Measurements from ENCODE around the gene THAP3.

The THAP3 gene

GRCh38 chr1:6612641-6613360 is 11.9 kb upstream of the THAP3 start:
- no peak for DNase-seq (ENCODE audit: low read depth in 2 of 2)

DNA sequence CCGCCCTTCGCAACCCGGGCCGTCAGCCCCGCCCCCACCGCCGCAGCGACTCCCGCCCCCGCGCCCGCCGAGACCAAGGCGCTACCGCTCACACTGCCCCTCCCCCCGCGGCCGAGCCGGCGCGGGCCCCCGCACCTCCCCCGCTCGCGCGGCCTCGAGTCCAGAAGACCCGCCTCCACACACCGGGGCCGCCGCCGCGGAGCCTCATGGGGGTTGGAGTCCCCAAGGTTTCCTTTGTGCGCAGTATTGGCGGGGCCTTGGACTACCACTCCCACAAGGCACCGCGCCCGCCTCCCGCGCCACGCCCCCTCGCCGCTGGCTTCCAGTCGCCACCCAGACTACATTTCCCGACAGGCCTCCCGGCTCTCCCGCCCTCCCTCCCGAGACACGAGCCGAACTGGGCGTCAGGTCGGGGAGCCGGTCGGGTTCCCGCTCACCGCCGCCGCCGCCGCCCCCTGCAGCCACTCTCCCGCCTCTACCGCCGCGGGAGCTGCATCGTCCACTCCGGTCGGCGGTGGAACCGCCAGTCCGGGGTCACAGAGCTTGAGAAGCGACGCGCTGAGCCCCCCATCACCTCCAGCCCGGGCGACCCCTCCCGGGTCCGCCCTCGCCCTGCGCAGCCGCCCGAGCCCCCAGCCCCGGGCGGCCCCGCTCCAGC is 11.2 kb upstream of the THAP3 start, which contains the start of gene PHF13:
Gene PHF13 (plus strand): TSS at position 371 of the 658 bp plus-strand sequence. CDS start 336 bp downstream, outside the sequence.
- peak; percentile 99 for DNase-seq (ENCODE audit: low read depth in 2 of 2)

DNA sequence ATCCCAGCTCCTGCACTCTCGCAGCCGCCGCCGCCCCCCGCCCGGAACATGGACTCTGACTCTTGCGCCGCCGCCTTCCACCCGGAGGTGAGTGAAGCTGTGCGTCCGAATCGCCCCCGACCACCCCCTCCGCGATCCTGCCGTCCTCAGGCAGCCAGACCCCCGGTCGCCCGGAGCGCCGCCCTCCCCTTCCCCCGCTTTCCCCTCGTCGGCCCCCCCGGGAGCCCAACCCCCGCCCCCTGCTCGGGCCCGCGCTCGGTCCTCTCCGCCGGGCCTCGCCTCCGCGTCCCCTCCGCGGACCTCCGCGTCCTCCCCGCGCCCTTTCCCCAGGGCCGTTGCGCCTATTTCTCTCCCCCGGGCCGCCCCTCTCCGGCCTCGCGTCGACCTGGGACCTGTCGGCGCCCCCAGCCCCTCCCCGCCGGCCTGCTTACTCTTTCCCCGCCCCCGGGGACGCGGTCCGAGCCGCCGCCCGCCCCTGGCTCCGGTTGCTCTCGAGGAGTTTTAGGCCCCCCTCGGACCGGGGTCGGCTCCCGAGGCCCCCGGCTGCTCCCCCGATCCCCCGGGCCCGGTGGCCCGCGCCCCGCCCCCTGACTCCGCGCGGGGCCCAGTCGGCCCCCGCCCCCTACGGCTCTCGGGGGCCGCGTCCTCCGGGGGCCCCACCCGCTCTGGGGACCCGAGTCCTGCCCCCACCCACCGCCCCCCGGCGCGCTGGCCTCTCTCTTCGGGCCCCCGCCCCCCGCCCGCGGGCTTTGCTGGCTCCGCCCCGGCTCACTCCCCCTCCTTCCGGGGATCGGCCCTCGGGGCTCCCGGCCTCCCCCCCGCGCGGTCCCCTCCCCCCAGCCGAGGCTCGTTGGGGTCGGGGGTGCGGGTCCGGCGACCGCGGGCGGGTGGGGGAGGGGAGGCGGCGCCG is 10.4 kb upstream of the THAP3 start:
- DNase-seq (ENCODE audit: low read depth in 2 of 2), result peak in 1 of 2 donors; percentile 64

DNA sequence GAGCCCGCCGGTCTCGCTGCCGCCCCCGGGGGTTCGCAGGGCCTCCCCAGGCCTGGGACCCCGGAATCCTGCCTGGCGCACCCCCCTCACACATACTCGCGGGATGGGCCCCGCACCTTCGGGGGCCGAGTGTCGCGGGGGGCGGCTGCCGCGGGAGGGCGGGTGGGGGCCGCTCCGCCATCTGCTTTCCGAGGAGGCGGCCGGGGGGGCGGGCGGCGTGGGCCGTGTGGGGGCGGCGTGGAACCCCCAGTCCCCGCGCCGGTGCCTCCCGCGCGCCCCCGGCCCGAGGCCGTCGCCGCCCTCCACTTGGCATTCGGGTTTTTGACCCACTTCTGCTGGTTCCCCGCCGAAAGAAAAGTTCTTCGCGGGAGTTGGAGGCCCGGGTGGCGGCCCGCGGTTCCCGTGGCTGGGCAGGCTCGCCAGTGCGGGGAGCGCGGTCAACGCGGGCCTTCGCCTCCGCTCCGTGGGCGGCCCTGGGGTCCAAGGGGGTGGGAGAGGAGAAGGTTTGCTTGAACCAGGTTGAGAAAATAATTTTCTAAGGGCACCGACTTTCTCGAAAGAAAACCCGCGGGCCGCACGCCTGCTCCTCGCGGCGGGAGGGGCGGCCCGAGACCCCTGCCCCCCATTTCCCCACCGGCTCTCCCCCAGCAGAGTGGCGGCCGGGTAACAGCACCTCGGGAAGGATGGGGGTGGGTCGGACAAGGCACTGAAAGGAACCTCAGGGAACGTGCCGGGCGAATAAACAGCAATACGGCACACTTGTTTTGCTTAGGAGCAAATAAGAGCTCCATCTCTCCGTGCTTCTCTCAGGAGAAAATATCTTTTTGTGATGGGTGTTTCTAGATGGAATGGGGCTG is 9.5 kb upstream of the THAP3 start:
- DNase-seq (ENCODE audit: low read depth in 2 of 2), result no peak

GRCh38 chr1:6619045-6619444 is 5.6 kb upstream of the THAP3 start:
- DNase-seq (ENCODE audit: low read depth in 2 of 2), result no peak

DNA sequence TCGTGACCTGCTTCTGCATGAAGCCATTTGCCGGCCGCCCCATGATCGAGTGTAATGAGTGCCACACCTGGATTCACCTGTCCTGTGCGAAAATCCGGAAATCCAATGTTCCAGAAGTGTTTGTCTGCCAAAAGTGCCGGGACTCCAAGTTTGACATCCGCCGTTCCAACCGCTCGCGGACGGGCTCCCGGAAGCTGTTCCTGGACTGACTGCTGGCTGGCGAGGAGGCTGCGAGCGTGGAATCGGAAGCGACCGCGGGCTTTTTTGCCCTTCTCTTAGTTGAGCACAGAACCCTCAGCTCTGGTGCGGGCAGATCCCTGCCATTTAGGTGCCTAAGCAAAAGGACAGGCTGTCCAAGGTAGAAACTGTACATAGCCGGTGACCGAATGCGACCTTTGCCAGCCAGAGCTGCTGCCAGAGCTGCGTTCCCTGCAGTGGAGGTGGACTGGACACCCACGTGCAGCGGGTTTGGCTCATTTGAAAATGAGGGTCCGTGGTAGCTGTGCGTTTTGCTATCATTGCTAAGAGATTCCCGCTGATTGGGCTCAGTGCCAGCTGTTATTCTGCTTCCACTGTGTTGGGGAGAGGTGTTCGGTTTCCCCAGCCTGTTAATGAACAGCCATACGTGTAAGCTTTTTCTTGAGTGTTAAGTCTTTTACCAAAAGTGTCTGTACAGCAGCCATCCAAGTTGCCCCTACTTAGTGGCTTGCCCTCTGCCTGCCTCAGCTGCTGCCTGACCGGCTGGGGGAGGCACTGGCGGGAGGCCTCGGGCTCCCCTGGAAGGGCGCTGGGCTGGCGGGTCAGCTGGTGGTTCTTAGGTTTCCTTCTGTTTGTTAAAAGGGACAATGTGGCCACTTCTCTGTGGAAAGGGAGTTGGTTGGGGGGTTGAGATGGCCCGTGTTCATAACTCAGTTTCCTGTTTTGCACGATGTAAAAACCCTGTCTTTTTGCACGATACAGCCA is 3.0 kb upstream of the THAP3 start:
- no peak for DNase-seq (ENCODE audit: low read depth in 2 of 2)

- no peak for DNase-seq (ENCODE audit: low read depth in 2 of 2)
Observed at GRCh38 chr1:6622396-6623152, 2.1 kb upstream of the THAP3 start.

DNA sequence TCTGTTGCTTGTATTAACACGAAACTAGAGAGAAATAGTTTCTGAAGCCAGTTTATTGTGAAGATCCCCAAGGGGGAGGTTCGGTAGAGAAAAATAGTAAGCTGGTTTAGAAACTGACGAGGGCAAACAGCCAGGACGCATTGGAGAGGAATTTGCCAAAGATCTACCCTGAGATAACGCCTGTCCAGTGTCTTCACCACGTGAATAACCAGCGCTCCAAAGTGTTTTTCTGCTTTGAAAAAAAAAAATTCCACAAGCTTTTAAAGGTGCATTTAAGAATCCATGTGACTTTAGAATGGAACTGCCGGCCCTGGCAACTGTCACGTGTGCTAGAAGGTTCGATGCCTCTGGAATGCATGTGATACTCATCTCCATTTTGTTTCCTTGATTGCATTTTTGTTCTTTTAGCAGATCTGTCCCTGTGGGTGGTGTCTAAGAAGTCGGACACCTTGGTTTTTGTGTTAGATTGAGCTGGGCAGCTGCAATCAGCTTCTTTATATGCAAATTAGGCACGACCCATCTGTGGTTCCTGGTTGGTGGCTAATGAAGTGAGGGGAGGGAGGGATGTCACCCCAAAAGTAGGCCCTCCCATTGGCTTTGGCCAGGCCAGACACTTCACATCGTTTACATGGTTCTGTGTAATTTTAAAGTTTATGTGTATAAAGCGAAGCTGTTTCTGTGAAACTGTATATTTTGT is 1.3 kb upstream of the THAP3 start:
- DNase-seq (ENCODE audit: low read depth in 2 of 2), result no peak

GRCh38 chr1:6625584-6626149 is 999 bp downstream of the THAP3 start:
- DNase-seq (ENCODE audit: low read depth in 2 of 2), result no peak

- no peak for DNase-seq (ENCODE audit: low read depth in 2 of 2)
Observed at GRCh38 chr1:6627031-6627430, 2.4 kb downstream of the THAP3 start.

GRCh38 chr1:6627841-6628545 is 3.3 kb downstream of the THAP3 start:
- no peak for DNase-seq (ENCODE audit: low read depth in 2 of 2)

GRCh38 chr1:6628971-6629479 is 4.4 kb downstream of the THAP3 start:
- no peak for DNase-seq (ENCODE audit: low read depth in 2 of 2)

DNA sequence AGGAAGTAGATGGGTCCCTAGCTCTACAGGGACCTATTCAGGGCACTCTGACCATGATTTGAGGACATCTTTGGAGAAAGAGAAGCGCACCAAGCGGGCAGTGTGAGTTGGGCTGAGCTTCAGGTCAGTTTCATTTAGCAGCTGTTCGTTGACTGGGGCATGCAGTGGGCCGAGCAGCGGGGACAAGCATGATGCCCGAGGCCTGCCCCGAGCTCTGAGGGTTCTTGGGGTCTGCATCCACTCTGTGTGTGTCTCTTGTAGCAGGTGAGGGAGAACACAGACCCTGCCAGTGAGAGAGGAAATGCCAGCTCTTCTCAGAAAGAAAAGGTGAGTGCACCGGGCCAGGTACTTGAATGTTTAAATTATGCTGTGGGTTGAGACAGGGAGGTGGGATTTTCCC is 5.4 kb downstream of the THAP3 start:
- no peak for DNase-seq (ENCODE audit: low read depth in 2 of 2)

- no peak for DNase-seq (ENCODE audit: low read depth in 2 of 2)
Observed at GRCh38 chr1:6631058-6631457, 6.4 kb downstream of the THAP3 start.

DNA sequence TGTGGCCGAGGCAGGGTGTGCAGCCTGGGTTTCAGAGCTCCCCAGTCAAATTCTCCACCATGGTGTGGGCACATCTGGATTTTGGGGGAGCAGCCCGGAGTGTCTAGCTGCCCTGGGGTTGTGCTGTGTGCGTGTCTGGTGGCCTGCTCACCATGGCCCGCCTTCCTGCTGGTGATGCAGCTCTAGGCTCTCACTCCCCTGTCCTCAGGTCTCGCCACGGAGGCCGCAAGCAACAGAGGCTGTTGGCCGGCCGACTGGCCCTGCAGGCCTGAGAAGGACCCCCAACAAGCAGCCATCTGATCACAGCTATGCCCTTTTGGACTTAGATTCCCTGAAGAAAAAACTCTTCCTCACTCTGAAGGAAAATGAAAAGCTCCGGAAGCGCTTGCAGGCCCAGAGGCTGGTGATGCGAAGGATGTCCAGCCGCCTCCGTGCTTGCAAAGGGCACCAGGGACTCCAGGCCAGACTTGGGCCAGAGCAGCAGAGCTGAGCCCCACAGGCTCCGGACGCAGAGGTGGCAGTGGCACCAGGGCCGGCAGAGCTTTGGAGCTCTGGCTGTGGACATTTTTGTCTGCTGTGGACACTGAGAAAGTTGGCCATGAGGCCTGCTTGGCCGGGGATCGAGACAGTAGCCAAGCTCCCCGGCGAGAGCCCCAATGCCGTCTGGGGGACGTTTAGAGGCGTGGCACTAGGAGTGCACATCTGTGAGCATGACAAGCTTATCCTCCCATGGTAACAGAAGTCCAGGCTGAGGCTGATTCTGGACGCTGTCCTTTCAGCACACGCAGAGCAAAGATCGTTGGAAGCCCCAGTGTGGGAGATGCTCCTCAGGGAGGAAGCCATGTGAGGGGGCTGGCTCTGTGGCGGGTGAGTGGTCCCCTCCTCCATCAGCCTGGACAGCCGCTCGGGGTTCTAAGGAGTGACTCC is 8.2 kb downstream of the THAP3 start:
- no peak for DNase-seq (ENCODE audit: low read depth in 2 of 2)

GRCh38 chr1:6634371-6635052 is 9.8 kb downstream of the THAP3 start:
- DNase-seq (ENCODE audit: low read depth in 2 of 2), result peak in 1 of 2 donors; percentile 39

All from stimulated activated CD4-positive, alpha-beta T cell treated with anti-CD3 and anti-CD28 coated beads, Interleukin-1b, Interleukin-23, amount 100 ng/mL, for 4 hours (primary cell).